AG09309 (cell line): ENCODE results near the gene PIGZ.

Experiments used
- DNase-seq: peaks from one replicate; pipeline ENCODE4 v3.0.0-alpha.2; 2010; ENCODE audit warnings: low read depth
- H3K4me3 ChIP-seq: 2 replicates; pipeline ENCODE4 v1.5.1; 2011; ENCODE audit warnings: mild to moderate bottlenecking, low read depth, low read length, moderate library complexity; ENCODE audit not compliant: control insufficient read depth
- CTCF ChIP-seq: IDR thresholded peaks from 2 replicates; pipeline ENCODE4 v1.5.1; 2011; ENCODE audit warnings: mild to moderate bottlenecking, low read depth, low read length, inconsistent platforms; ENCODE audit not compliant: insufficient read depth, control insufficient read depth; ENCODE audit errors: missing control alignments

The PIGZ gene

GRCh38 chr3:197012540-197012883 lies 43.9 kb upstream of the PIGZ start:
- no peak overlapping the region for H3K4me3 ChIP-seq
- no peak for DNase-seq
- TF ChIP-seq CTCF = no peak

- DNase-seq = no peak
- TF ChIP-seq CTCF = no peak
- no peak overlapping the region for H3K4me3 ChIP-seq
Observed at GRCh38 chr3:197011780-197012539, 43.3 kb upstream of the PIGZ start.

DNA sequence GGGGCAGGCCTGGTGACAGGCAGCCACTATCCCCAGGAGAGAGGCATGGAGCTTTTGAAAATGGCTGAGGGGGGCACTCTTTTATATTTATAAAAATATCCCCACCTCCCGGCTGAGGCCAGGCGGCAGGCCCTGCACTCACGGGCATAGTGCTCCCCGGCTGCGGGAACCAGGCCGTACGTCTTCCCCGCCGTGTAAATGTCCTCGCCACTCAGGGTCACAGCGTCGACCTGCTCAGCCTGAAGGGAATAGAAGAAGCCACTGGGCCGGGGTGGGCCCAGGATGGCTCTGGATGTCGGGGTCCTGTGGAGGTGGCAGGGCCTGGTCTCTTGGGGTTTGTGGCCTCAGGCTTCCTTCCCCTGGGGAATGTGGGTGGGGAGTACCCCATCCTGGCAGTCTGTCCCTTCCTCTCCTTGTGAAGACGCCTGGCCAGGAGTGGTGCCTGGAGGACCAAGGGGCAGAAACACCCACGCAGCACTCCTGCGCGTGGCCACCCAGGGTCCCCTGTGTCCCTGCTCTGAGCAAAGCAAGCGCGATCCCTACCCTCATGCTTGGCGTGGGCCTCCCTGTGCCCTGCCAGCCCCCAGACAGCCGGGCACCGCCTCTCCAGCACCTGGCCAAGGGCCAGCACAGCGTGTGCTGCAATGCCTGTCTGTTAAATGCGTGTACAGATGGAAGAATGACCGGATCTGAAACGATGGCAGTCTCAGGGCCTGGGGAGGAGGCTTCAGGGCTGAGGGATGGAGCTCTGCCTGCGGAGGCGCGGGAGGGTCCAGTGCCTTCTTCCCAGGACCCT lies 42.1 kb upstream of the PIGZ start:
- no peak for DNase-seq
- TF ChIP-seq CTCF = no peak
- no peak overlapping the region for H3K4me3 ChIP-seq

DNA sequence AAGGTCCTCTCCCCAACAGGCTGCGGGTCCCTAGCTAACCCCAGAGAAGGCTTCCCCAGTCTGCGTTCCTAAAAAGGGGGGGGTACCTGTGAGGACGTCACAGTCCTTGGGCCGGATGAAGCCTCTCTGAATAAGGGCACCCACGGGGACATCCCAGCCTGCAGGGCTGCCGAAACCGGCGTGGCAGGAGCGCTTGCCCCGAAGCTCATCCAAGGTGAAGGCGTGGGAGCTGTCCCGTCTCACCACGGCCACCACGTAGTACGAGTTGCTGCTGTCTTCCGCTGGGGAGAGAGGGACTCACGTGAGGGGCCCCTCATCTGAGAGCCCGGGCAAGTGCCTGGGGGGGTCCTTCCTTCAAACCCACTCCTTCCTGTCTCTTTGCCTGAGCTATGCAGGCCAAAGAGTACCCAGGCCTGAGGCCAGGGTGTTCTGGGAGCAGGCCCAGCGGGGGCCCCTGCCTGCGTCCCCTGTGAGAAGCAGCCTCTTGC lies 40.9 kb upstream of the PIGZ start:
- no peak for DNase-seq
- no peak overlapping the region for H3K4me3 ChIP-seq
- TF ChIP-seq CTCF = no peak

GRCh38 chr3:197008436-197009209 lies 40.0 kb upstream of the PIGZ start:
- no peak for DNase-seq
- TF ChIP-seq CTCF = no peak
- H3K4me3 ChIP-seq = no peak overlapping the region

DNA sequence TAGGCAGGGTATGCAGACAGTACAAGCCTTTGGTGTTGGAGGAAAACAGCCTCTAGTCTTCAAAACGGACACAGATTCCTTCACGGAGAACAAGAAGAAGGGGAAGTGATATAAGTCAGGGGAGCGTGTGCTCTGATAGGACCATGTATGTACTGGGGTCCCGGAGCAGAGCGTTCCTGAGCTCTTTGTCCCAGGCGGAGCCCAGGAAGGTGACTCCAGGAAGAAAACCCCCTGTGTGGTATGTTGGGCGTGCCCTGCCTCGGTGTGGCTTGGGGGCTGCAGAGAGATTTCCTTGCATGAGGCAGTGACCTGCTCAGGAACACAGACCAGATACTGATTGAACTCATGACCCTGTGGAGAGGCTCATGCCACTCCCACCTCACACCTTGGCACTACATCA lies 39.3 kb upstream of the PIGZ start:
- H3K4me3 ChIP-seq = no peak overlapping the region
- no peak for DNase-seq
- no peak for TF ChIP-seq CTCF
